Esophagus (tissue), 2 donors: ENCODE results near the gene SLC16A6. TPM values are rescaled to one million over a fixed set of nuclear protein-coding genes. Genes with fewer than 3 reads are reported as not detected.
"Not testable (repeated sequence)": the region's sequence is repeated elsewhere in the genome, so short reads cannot be mapped to it uniquely, and the experiment has no call there.

Experiments
- H3K27ac ChIP-seq, 2 donors: one replicate each; pipeline ENCODE4 v1.5.1; 2013; ENCODE audit warnings: low read depth in 2 of 2, mild to moderate bottlenecking in 2 of 2, inconsistent platforms in 1 of 2, low read length in 1 of 2, moderate library complexity in 1 of 2
- H3K27me3 ChIP-seq, 2 donors: one replicate each; pipeline ENCODE4 v1.6.1; 2013; ENCODE audit warnings: low read length in 2 of 2, control low read depth in 1 of 2, mild to moderate bottlenecking in 1 of 2; ENCODE audit not compliant: insufficient read depth in 2 of 2, control insufficient read depth in 1 of 2
- H3K36me3 ChIP-seq, 2 donors: one replicate each; pipeline ENCODE4 v1.6.1; 2013; ENCODE audit warnings: low read length in 1 of 2; ENCODE audit not compliant: control insufficient read depth in 2 of 2, insufficient read depth in 2 of 2
- H3K4me1 ChIP-seq, 2 donors: one replicate each; pipeline ENCODE4 v1.6.1; 2013; ENCODE audit warnings: low read length in 1 of 2; ENCODE audit not compliant: control insufficient read depth in 2 of 2, insufficient read depth in 2 of 2
- H3K4me3 ChIP-seq, 2 donors: one replicate each; pipeline ENCODE4 v1.5.1; 2013; ENCODE audit warnings: low read length in 2 of 2, mild to moderate bottlenecking in 2 of 2, low read depth in 1 of 2, moderate library complexity in 1 of 2
- H3K9me3 ChIP-seq, 2 donors: one replicate each; pipeline ENCODE4 v1.6.1; 2013; ENCODE audit warnings: mild to moderate bottlenecking in 2 of 2, low read depth in 1 of 2, low read length in 1 of 2, moderate library complexity in 1 of 2; ENCODE audit not compliant: control insufficient read depth in 2 of 2, insufficient read depth in 1 of 2
- WGBS, 2 donors: extraction: QIAGEN DNeasy Blood & Tissue Kit; methylation state at CpG; one replicate each; pipeline ENCODE4 v1.1.7; 2013; 5-methylcytosine and 5-hydroxymethylcytosine counted together
- polyA plus RNA-seq, 2 donors: library from polyadenylated mRNA; stranded (reverse); fragments of 200-250 nt; gene quantifications; one replicate each; pipeline ENCODE4 v1.2.3, GENCODE V29; 2013
- donor health status: healthy with polysubstance abuse.
- donor health status: Bipolar disorder and iron deficiency.

Gene SLC16A6
- polyA plus RNA-seq, 2 donors: 4.0 to 9.7 TPM

GRCh38 chr17:68229619-68230018, 61.3 kb downstream of the SLC16A6 start:
- 88 to 92% methylated on average over 8 of the region's 8 CpGs for WGBS, 2 donors
- H3K9me3 ChIP-seq: no peaks in the 10 kb centered on the region
- no peak overlapping the region for H3K4me3 ChIP-seq
- no peaks in the 10 kb centered on the region for H3K36me3 ChIP-seq
- H3K27me3 ChIP-seq: no peaks in the 10 kb centered on the region
- peaks cover 0 to 7% of the 10 kb centered on the region in 2 donors for H3K4me1 ChIP-seq
- H3K27ac ChIP-seq: no peak overlapping the region

GRCh38 chr17:68228817-68229570, 61.9 kb downstream of the SLC16A6 start:
- Histone ChIP-seq H3K4me3 (no peak overlapping the region), H3K36me3 (no peaks in the 10 kb centered on the region), H3K4me1 (peaks cover 0 to 7% of the 10 kb centered on the region in 2 donors), H3K9me3 (no peaks in the 10 kb centered on the region), H3K27ac (peak overlapping the region; percentile 23 to 87), H3K27me3 (no peaks in the 10 kb centered on the region)
- 58 to 69% methylated on average over 15 to 17 of the region's 17 CpGs for WGBS, 2 donors

GRCh38 chr17:68228039-68228680, 62.8 kb downstream of the SLC16A6 start:
- not testable (repeated sequence) for H3K27me3 ChIP-seq, H3K4me3 ChIP-seq, H3K36me3 ChIP-seq, H3K9me3 ChIP-seq, H3K4me1 ChIP-seq
- peak overlapping the region in 1 of 2 donors; percentile 87 for H3K27ac ChIP-seq
- WGBS, 2 donors: 85% methylated on average over 9 of the region's 9 CpGs

- H3K27me3 ChIP-seq, H3K27ac ChIP-seq, H3K36me3 ChIP-seq, H3K4me1 ChIP-seq, H3K4me3 ChIP-seq, H3K9me3 ChIP-seq: not testable (repeated sequence)
- WGBS, 2 donors: 77 to 85% methylated on average over 4 of the region's 4 CpGs
Measured at GRCh38 chr17:68225055-68225454, 65.9 kb downstream of the SLC16A6 start.

GRCh38 chr17:68222606-68223005, 68.3 kb downstream of the SLC16A6 start:
- 85 to 94% methylated on average over 8 of the region's 8 CpGs for WGBS, 2 donors
- Histone ChIP-seq H3K9me3 (no peaks in the 10 kb centered on the region), H3K27ac (peak overlapping the region in 1 of 2 donors; percentile 4), H3K4me3 (no peak overlapping the region), H3K4me1 (no peaks in the 10 kb centered on the region), H3K27me3 (no peaks in the 10 kb centered on the region), H3K36me3 (no peaks in the 10 kb centered on the region)

- H3K27ac ChIP-seq: no peak overlapping the region
- no peaks in the 10 kb centered on the region for H3K27me3 ChIP-seq
- H3K4me3 ChIP-seq: no peak overlapping the region
- no peaks in the 10 kb centered on the region for H3K4me1 ChIP-seq
- no peaks in the 10 kb centered on the region for H3K36me3 ChIP-seq
- 64 to 81% methylated on average over 4 of the region's 4 CpGs for WGBS, 2 donors
- H3K9me3 ChIP-seq: no peaks in the 10 kb centered on the region
Measured at GRCh38 chr17:68221786-68222185, 69.1 kb downstream of the SLC16A6 start.

GRCh38 chr17:68220786-68221185, 70.1 kb downstream of the SLC16A6 start:
- not testable (repeated sequence) for H3K27me3 ChIP-seq, H3K9me3 ChIP-seq, H3K4me3 ChIP-seq, H3K4me1 ChIP-seq, H3K27ac ChIP-seq, H3K36me3 ChIP-seq
- WGBS, 2 donors: 93 to 96% methylated on average over 12 of the region's 12 CpGs

GRCh38 chr17:68220186-68220585, 70.7 kb downstream of the SLC16A6 start:
- not testable (repeated sequence) for H3K27ac ChIP-seq, H3K4me1 ChIP-seq, H3K27me3 ChIP-seq, H3K36me3 ChIP-seq, H3K4me3 ChIP-seq, H3K9me3 ChIP-seq
- 71 to 90% methylated on average over 2 of the region's 2 CpGs for WGBS, 2 donors

GRCh38 chr17:68219429-68219828, 71.5 kb downstream of the SLC16A6 start:
- H3K27me3 ChIP-seq, H3K4me3 ChIP-seq, H3K27ac ChIP-seq, H3K4me1 ChIP-seq, H3K36me3 ChIP-seq, H3K9me3 ChIP-seq: not testable (repeated sequence)
- WGBS, 2 donors: 95 to 97% methylated on average over 5 of the region's 5 CpGs
